GM12878 (cell line): Measurements from ENCODE around the gene MAD1L1. TPM values are rescaled to one million over a fixed set of nuclear protein-coding genes. Genes with fewer than 3 reads are reported as not detected.

Experiments
- ATAC-seq: fragments of 200-7000 bp; cut with Tn5 transposase; 3 replicates; pipeline ENCODE4 v1.9.1; 2020; ENCODE audit warnings: mild to moderate bottlenecking, moderate library complexity
- BruUV-seq: library from RNA; stranded (reverse); fragments of 400-500 nt; replicated peaks from 2 replicates; lab custom pipeline; 2021; lab: Mats Ljungman, UMichigan
- CTCF ChIA-PET: fragments of 300-600 bp; sonication (Branson Sonifier 250); formaldehyde crosslinking; extraction: SDS; loops from one replicate; lab custom pipeline; 2021; ENCODE audit warnings: inconsistent platforms; lab: Yijun Ruan, JAX
- POLR2A ChIA-PET: fragments of 350-600 bp; formaldehyde crosslinking; extraction: SDS; loops from one replicate; lab custom pipeline; 2021; ENCODE audit warnings: inconsistent platforms; lab: Charles Lee
- RAD21 ChIA-PET: fragments of 300-600 bp; sonication (Branson Sonifier 250); formaldehyde crosslinking; loops from one replicate; lab custom pipeline; 2023; ENCODE audit warnings: antibody characterized with exemption; ENCODE audit not compliant: unreplicated experiment; lab: Charles Lee
- SMC1A ChIA-PET: fragments of 300-600 bp; sonication (Branson Sonifier 250); formaldehyde crosslinking; loops from one replicate; lab custom pipeline; 2023; ENCODE audit not compliant: unreplicated experiment, uncharacterized antibody; lab: Charles Lee
- DNase-seq: peaks from one replicate; pipeline ENCODE4 v3.0.0-alpha.2; 2011; ENCODE audit warnings: low read depth, low spot score
- FAIRE-seq: peaks from 3 replicates; lab custom pipeline; 2011; peaks lifted over from hg19 to GRCh38; lab: Jason Lieb, UNC
- H2AFZ ChIP-seq: 2 replicates; pipeline ENCODE4 v1.6.0; 2011; ENCODE audit warnings: low read depth, low read length, control low read depth; ENCODE audit not compliant: control insufficient read depth
- H3K27ac ChIP-seq: 2 replicates; pipeline ENCODE4 v1.5.1; 2011; ENCODE audit warnings: control low read depth; ENCODE audit not compliant: control insufficient read depth, insufficient read depth
- H3K27me3 ChIP-seq, 2 experiments: replicated peaks in 1 of 2; 2 replicates each; pipeline versions ENCODE4 v1.6.0 to v1.6.1; 2011; ENCODE audit warnings: low read length in 1 of 2; ENCODE audit not compliant: control insufficient read depth in 2 of 2, insufficient read depth in 2 of 2
- H3K36me3 ChIP-seq, 2 experiments: 2 replicates each; pipeline ENCODE4 v1.5.1; 2011; ENCODE audit warnings: low read length in 1 of 2; ENCODE audit not compliant: control insufficient read depth in 2 of 2, insufficient read depth in 2 of 2
- H3K4me1 ChIP-seq: 2 replicates; pipeline ENCODE4 v1.6.1; 2011; ENCODE audit warnings: mild to moderate bottlenecking, low read length, moderate library complexity, mixed read lengths; ENCODE audit not compliant: control insufficient read depth, insufficient read depth
- H3K4me2 ChIP-seq: 2 replicates; pipeline ENCODE4 v1.6.0; 2011; ENCODE audit warnings: control low read depth; ENCODE audit not compliant: control insufficient read depth, insufficient read depth
- H3K4me3 ChIP-seq: fragments of 200-600 bp; sonication (generic); 2 replicates; pipeline ENCODE4 v1.5.1; 2016
- H3K79me2 ChIP-seq: 2 replicates; pipeline ENCODE4 v1.6.0; 2011; ENCODE audit warnings: low read length; ENCODE audit not compliant: control insufficient read depth, insufficient read depth
- H3K9ac ChIP-seq: 2 replicates; pipeline ENCODE4 v1.8.0; 2011; ENCODE audit warnings: low read length, control low read depth, mixed read lengths; ENCODE audit not compliant: control insufficient read depth, insufficient read depth
- H3K9me3 ChIP-seq: replicated peaks from 3 replicates; pipeline ENCODE4 v1.5.1; 2011; ENCODE audit warnings: mild to moderate bottlenecking, low read length; ENCODE audit not compliant: control insufficient read depth, insufficient read depth
- H4K20me1 ChIP-seq: 2 replicates; pipeline ENCODE4 v1.6.0; 2011; ENCODE audit not compliant: control insufficient read depth, insufficient read depth
- BHLHE40 ChIP-seq, 2 experiments: fragments of 450-650 bp in 1 of 2; IDR thresholded peaks; 2 replicates each; pipeline ENCODE4 v1.6.1; 2011 to 2017; ENCODE audit warnings: low read depth in 2 of 2, borderline replicate concordance in 1 of 2, improper control_type of control experiment in 1 of 2, low read length in 1 of 2, mild to moderate bottlenecking in 1 of 2
- ESRRA ChIP-seq: IDR thresholded peaks from 2 replicates; pipeline ENCODE4 v1.6.1; 2012; ENCODE audit warnings: mild to moderate bottlenecking, low read length, improper control_type of control experiment
- EZH2 ChIP-seq: IDR thresholded peaks from 2 replicates; pipeline ENCODE4 v1.6.1; 2012; ENCODE audit warnings: low read depth, mild to moderate bottlenecking, control low read depth, inconsistent platforms, low read length, borderline replicate concordance; ENCODE audit not compliant: control insufficient read depth
- JUNB ChIP-seq: IDR thresholded peaks from 2 replicates; pipeline ENCODE4 v1.6.1; 2016; ENCODE audit warnings: antibody characterized with exemption, mild to moderate bottlenecking
- PAX5 ChIP-seq: IDR thresholded peaks from 2 replicates; pipeline ENCODE4 v1.6.1; 2011; ENCODE audit warnings: low read depth, low read length, borderline replicate concordance
- RFX5 ChIP-seq: IDR thresholded peaks from 2 replicates; pipeline ENCODE4 v1.6.1; 2011; ENCODE audit warnings: low read depth, low read length, improper control_type of control experiment
- WGBS: methylation state at CpG from one replicate; pipeline ENCODE4 v1.1.6; 2016; ENCODE audit warnings: low lambda C conversion rate; ENCODE audit not compliant: insufficient replicate concordance, insufficient coverage; ENCODE audit errors: missing lambda C conversion rate; 5-methylcytosine and 5-hydroxymethylcytosine counted together
- in situ Hi-C: fragments of 300-500 bp; cut with MboI; formaldehyde crosslinking; loops from 9 replicates; pipeline ENCODE4 v1.14.3; 2018; ENCODE audit warnings: mixed read lengths
- intact Hi-C: fragments of 100-400 bp; cut with micrococcal nuclease; formaldehyde crosslinking; loops from one replicate; pipeline ENCODE4 v1.14.2; 2022; ENCODE audit not compliant: unreplicated experiment
- polyA plus RNA-seq, 11 experiments: library from polyadenylated mRNA; depleted of rRNA in 4 of 11; unstranded in 6 of 11; stranded (reverse) in 5 of 11; fragments of >200 nt; fragmentation: Nextera tagmentation in 4 of 11; fragmentation: Illumina TruSeq in 1 of 11; extraction: Ambion mirVana in 4 of 11; extraction: Trizol in 1 of 11; gene quantifications; 1 replicate in 1 of 11; 2 replicates in 10 of 11; pipeline versions ENCODE4 v1.2.1 to v1.2.3, GENCODE V29; 2011 to 2016; ENCODE audit warnings: inconsistent platforms in 2 of 11, missing spikeins in 2 of 11, low read depth in 1 of 11
- total RNA-seq, 4 experiments: library from RNA; depleted of rRNA in 3 of 4; stranded (reverse); fragments of >200 nt in 3 of 4; fragmentation: Illumina TruSeq in 1 of 4; extraction: Trizol in 1 of 4; gene quantifications; 2 replicates each; pipeline versions ENCODE4 v1.2.1 to v1.2.3, GENCODE V29; 2013 to 2021
- TF ChIP-seq, protein P1 (sequence below): fragments of 450-650 bp; IDR thresholded peaks from 2 replicates; pipeline ENCODE4 v1.6.1; 2017; ENCODE audit warnings: mild to moderate bottlenecking
- TF ChIP-seq, protein P2 (sequence below): fragments of 450-650 bp; IDR thresholded peaks from 2 replicates; pipeline ENCODE4 v1.6.1; 2017; ENCODE audit warnings: mild to moderate bottlenecking, moderate library complexity
- TF ChIP-seq, protein P3 (sequence below): fragments of 450-650 bp; IDR thresholded peaks from 2 replicates; pipeline ENCODE4 v1.6.1; 2016; ENCODE audit warnings: mild to moderate bottlenecking
- TF ChIP-seq, protein P4 (sequence below): IDR thresholded peaks from 2 replicates; pipeline ENCODE4 v1.6.1; 2012; ENCODE audit warnings: mild to moderate bottlenecking, low read depth, low read length
- TF ChIP-seq, protein P5 (sequence below): IDR thresholded peaks from 2 replicates; pipeline ENCODE4 v1.6.1; 2012; ENCODE audit warnings: low read depth, low read length, improper control_type of control experiment

Gene MAD1L1
- total and polyA plus RNA-seq, 10 of the 15 experiments (the other 5 are each of a cell fraction or from before 2014, with no cell fraction given), result 2.2 to 76.8 (median 38.3) TPM

DNA sequence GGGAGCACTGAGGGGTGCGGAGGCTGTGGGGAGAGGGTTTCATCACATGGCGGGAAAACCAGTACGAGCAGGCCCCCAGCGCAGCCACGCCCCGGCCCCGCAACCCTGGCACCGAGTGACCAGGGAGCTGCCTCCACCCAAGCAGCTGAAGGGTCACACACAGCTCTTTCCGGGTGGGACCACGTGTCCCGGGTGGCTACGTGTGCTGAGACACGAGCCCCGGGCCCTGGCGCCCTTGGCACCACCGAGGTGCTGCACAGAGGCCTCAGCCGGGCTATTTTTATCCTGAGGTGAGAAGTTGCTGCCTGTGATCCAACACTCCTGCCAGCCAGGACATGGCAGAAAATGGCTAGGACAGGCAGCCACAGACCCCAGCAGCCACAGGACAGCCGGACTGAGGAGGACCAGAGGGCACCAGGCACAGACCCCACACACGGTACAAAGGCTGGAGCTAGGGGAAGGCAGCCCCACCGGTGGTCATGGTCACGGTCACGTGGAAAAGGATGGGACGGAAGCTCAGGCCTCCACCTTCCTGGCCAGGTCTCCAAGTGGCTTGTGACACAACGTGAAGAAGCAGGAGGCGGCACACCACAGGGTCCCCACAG lies 223.7 kb downstream of the MAD1L1 start:
- intact Hi-C loops, result no loop called here

More for the DNA sequence above, 223.7 kb downstream of the MAD1L1 start:
- H3K79me2 ChIP-seq, result no peaks in the 10 kb centered on the region
- DNase-seq, result no peak
- no peak overlapping the region for H3K4me2 ChIP-seq
- no peaks in the 10 kb centered on the region for H3K4me1 ChIP-seq
- no peak for FAIRE-seq
- ATAC-seq, result no peak
- peaks cover 0 to 10% of the 10 kb centered on the region in 2 experiments; a peak in 2 of 4 replicates for H3K36me3 ChIP-seq
- WGBS, result 98% methylated on average over 24 of the region's 25 CpGs
- no peaks in the 10 kb centered on the region for H4K20me1 ChIP-seq
- no peak overlapping the region for H2AFZ ChIP-seq
- H3K27me3 ChIP-seq, result no peaks in the 10 kb centered on the region
- no TSS peak for BruUV-seq
- ChIA-PET POLR2A (no interaction called here), SMC1A (no interaction called here), RAD21 (no interaction called here), CTCF (no interaction called here)
- H3K27ac ChIP-seq, result no peak overlapping the region
- H3K4me3 ChIP-seq, result no peak overlapping the region
- no peaks in the 10 kb centered on the region for H3K9me3 ChIP-seq
- in situ Hi-C loops, result no loop called here
- no peak overlapping the region for H3K9ac ChIP-seq
- TF ChIP-seq, protein P1, sequence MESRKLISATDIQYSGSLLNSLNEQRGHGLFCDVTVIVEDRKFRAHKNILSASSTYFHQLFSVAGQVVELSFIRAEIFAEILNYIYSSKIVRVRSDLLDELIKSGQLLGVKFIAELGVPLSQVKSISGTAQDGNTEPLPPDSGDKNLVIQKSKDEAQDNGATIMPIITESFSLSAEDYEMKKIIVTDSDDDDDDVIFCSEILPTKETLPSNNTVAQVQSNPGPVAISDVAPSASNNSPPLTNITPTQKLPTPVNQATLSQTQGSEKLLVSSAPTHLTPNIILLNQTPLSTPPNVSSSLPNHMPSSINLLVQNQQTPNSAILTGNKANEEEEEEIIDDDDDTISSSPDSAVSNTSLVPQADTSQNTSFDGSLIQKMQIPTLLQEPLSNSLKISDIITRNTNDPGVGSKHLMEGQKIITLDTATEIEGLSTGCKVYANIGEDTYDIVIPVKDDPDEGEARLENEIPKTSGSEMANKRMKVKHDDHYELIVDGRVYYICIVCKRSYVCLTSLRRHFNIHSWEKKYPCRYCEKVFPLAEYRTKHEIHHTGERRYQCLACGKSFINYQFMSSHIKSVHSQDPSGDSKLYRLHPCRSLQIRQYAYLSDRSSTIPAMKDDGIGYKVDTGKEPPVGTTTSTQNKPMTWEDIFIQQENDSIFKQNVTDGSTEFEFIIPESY, result no peak
- TF ChIP-seq RFX5 (no peak), ESRRA (no peak), JUNB (no peak), EZH2 (no peak), BHLHE40 (IDR thresholded peaks at IDR 0.05; ENCODE audit: borderline replicate concordance in 1 of 2, low read depth in 2 of 2, low read length in 1 of 2) (no peak), PAX5 (no peak)
- TF ChIP-seq, protein P2, sequence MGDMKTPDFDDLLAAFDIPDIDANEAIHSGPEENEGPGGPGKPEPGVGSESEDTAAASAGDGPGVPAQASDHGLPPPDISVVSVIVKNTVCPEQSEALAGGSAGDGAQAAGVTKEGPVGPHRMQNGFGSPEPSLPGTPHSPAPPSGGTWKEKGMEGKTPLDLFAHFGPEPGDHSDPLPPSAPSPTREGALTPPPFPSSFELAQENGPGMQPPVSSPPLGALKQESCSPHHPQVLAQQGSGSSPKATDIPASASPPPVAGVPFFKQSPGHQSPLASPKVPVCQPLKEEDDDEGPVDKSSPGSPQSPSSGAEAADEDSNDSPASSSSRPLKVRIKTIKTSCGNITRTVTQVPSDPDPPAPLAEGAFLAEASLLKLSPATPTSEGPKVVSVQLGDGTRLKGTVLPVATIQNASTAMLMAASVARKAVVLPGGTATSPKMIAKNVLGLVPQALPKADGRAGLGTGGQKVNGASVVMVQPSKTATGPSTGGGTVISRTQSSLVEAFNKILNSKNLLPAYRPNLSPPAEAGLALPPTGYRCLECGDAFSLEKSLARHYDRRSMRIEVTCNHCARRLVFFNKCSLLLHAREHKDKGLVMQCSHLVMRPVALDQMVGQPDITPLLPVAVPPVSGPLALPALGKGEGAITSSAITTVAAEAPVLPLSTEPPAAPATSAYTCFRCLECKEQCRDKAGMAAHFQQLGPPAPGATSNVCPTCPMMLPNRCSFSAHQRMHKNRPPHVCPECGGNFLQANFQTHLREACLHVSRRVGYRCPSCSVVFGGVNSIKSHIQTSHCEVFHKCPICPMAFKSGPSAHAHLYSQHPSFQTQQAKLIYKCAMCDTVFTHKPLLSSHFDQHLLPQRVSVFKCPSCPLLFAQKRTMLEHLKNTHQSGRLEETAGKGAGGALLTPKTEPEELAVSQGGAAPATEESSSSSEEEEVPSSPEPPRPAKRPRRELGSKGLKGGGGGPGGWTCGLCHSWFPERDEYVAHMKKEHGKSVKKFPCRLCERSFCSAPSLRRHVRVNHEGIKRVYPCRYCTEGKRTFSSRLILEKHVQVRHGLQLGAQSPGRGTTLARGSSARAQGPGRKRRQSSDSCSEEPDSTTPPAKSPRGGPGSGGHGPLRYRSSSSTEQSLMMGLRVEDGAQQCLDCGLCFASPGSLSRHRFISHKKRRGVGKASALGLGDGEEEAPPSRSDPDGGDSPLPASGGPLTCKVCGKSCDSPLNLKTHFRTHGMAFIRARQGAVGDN, result no peak
- TF ChIP-seq, protein P3, sequence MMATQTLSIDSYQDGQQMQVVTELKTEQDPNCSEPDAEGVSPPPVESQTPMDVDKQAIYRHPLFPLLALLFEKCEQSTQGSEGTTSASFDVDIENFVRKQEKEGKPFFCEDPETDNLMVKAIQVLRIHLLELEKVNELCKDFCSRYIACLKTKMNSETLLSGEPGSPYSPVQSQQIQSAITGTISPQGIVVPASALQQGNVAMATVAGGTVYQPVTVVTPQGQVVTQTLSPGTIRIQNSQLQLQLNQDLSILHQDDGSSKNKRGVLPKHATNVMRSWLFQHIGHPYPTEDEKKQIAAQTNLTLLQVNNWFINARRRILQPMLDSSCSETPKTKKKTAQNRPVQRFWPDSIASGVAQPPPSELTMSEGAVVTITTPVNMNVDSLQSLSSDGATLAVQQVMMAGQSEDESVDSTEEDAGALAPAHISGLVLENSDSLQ, result no peak
- TF ChIP-seq, protein P4, sequence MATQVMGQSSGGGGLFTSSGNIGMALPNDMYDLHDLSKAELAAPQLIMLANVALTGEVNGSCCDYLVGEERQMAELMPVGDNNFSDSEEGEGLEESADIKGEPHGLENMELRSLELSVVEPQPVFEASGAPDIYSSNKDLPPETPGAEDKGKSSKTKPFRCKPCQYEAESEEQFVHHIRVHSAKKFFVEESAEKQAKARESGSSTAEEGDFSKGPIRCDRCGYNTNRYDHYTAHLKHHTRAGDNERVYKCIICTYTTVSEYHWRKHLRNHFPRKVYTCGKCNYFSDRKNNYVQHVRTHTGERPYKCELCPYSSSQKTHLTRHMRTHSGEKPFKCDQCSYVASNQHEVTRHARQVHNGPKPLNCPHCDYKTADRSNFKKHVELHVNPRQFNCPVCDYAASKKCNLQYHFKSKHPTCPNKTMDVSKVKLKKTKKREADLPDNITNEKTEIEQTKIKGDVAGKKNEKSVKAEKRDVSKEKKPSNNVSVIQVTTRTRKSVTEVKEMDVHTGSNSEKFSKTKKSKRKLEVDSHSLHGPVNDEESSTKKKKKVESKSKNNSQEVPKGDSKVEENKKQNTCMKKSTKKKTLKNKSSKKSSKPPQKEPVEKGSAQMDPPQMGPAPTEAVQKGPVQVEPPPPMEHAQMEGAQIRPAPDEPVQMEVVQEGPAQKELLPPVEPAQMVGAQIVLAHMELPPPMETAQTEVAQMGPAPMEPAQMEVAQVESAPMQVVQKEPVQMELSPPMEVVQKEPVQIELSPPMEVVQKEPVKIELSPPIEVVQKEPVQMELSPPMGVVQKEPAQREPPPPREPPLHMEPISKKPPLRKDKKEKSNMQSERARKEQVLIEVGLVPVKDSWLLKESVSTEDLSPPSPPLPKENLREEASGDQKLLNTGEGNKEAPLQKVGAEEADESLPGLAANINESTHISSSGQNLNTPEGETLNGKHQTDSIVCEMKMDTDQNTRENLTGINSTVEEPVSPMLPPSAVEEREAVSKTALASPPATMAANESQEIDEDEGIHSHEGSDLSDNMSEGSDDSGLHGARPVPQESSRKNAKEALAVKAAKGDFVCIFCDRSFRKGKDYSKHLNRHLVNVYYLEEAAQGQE, result no peak
- TF ChIP-seq, protein P5, sequence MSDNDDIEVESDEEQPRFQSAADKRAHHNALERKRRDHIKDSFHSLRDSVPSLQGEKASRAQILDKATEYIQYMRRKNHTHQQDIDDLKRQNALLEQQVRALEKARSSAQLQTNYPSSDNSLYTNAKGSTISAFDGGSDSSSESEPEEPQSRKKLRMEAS, result no peak
- TF ChIP-seq, all 136 proteins: peak for 0
